OCI-LY7 (cell line): ENCODE results near the gene FN3KRP. TPM values are rescaled to one million over a fixed set of nuclear protein-coding genes. Genes with fewer than 3 reads are reported as not detected.

Source experiments
- BruUV-seq: library from RNA; stranded (reverse); fragments of 400-500 nt; replicated peaks from 2 replicates; lab custom pipeline; 2021; lab: Mats Ljungman, UMichigan
- CTCF ChIA-PET: fragments of 300-600 bp; sonication (Branson Sonifier 250); formaldehyde crosslinking; loops from one replicate; lab custom pipeline; 2022; ENCODE audit warnings: antibody characterized with exemption; ENCODE audit not compliant: unreplicated experiment; lab: Charles Lee
- POLR2A ChIA-PET: fragments of 300-600 bp; sonication (Branson Sonifier 250); formaldehyde crosslinking; loops from one replicate; lab custom pipeline; 2022; ENCODE audit warnings: antibody characterized with exemption; lab: Charles Lee
- DNase-seq: peaks from one replicate; pipeline ENCODE4 v3.0.0-alpha.2; 2015; ENCODE audit warnings: low spot score
- H2AFZ ChIP-seq: fragments of 200-600 bp; sonication (generic), shearing (Covaris generic); 2 replicates; pipeline ENCODE4 v1.6.1; 2014; ENCODE audit warnings: mild to moderate bottlenecking, antibody characterized with exemption, low read length, moderate library complexity
- H3K27ac ChIP-seq: fragments of 200-600 bp; sonication (generic); 2 replicates; pipeline ENCODE4 v1.5.1; 2014; ENCODE audit warnings: mixed run types, low read depth, mild to moderate bottlenecking, moderate library complexity, low read length, inconsistent platforms; ENCODE audit not compliant: poor library complexity, severe bottlenecking
- H3K36me3 ChIP-seq: fragments of 200-600 bp; sonication (generic); 2 replicates; pipeline ENCODE4 v1.6.1; 2014; ENCODE audit warnings: mild to moderate bottlenecking, antibody characterized with exemption, low read length, moderate library complexity, mixed read lengths; ENCODE audit not compliant: insufficient read depth
- H3K4me1 ChIP-seq: fragments of 200-600 bp; sonication (generic); 2 replicates; pipeline ENCODE4 v1.5.1; 2014; ENCODE audit warnings: mild to moderate bottlenecking, low read length; ENCODE audit not compliant: insufficient read depth, poor library complexity, severe bottlenecking
- H3K4me2 ChIP-seq: fragments of 200-600 bp; sonication (generic); 2 replicates; pipeline ENCODE4 v1.6.1; 2014; ENCODE audit warnings: mild to moderate bottlenecking, low read length
- H3K4me3 ChIP-seq: fragments of 200-600 bp; sonication (generic); 2 replicates; pipeline ENCODE4 v1.5.1; 2014; ENCODE audit warnings: mild to moderate bottlenecking, low read depth, low read length; ENCODE audit not compliant: poor library complexity, severe bottlenecking
- H3K79me2 ChIP-seq: fragments of 200-600 bp; sonication (generic); 2 replicates; pipeline ENCODE4 v1.6.1; 2016; ENCODE audit warnings: low read depth, mild to moderate bottlenecking, low read length, moderate library complexity, mixed read lengths; ENCODE audit not compliant: insufficient read depth
- H3K9me2 ChIP-seq: fragments of 200-600 bp; sonication (generic); 2 replicates; pipeline ENCODE4 v1.6.1; 2016; ENCODE audit warnings: mild to moderate bottlenecking, low read length, mixed read lengths; ENCODE audit not compliant: insufficient read depth
- H3K9me3 ChIP-seq: fragments of 200-600 bp; sonication (generic); 2 replicates; pipeline ENCODE4 v1.6.1; 2014; ENCODE audit warnings: mild to moderate bottlenecking, mixed run types, low read length, mixed read lengths
- H4K20me1 ChIP-seq: fragments of 200-600 bp; sonication (generic); 2 replicates; pipeline ENCODE4 v1.6.1; 2014; ENCODE audit warnings: mild to moderate bottlenecking, antibody characterized with exemption, low read length, moderate library complexity, mixed read lengths; ENCODE audit not compliant: insufficient read depth
- CTCF ChIP-seq: fragments of 200-600 bp; sonication (generic); conservative IDR thresholded peaks from 2 replicates; pipeline ENCODE4 v1.5.1; 2014; ENCODE audit warnings: mild to moderate bottlenecking, antibody characterized with exemption, low read length, moderate library complexity, mixed read lengths
- EZH2phosphoT487 ChIP-seq: fragments of 200-600 bp; sonication (generic); IDR thresholded peaks from 2 replicates; pipeline ENCODE4 v1.6.1; 2018; ENCODE audit warnings: low read depth, borderline replicate concordance, mild to moderate bottlenecking, mixed run types, antibody characterized with exemption, low read length, moderate library complexity, mixed read lengths
- intact Hi-C: fragments of 100-400 bp; cut with micrococcal nuclease; formaldehyde crosslinking; loops from one replicate; pipeline ENCODE4 v1.10.0; 2022; ENCODE audit not compliant: unreplicated experiment
- total RNA-seq, 2 experiments: library from RNA; depleted of rRNA in 1 of 2; stranded (reverse); fragments of >200 nt in 1 of 2; shearing (Covaris generic) in 1 of 2; gene quantifications; 2 replicates each; pipeline ENCODE4 v1.2.3, GENCODE V29; 2014 to 2022

Gene FN3KRP
- total RNA-seq, 2 experiments from 2014 or later, result 52.1 to 91.8 TPM

DNA sequence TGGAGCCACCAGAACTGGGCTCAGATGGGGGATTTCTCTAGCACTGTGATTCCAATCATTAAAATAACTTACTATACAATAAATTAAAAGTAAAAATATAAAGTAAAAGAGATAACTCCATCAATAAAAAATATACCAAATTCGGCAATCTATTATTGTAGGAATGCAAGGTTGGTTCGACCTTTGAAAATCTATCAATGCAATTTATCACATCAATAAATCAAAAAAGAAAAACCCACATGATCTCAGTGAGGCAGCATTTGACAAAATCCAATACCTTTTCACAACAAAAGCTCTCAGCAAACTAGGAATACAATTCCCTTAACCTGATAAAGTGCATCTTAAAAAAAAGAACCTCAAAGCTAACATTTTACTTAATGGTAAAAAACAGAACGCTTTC lies 35.0 kb upstream of the FN3KRP start:
- no peaks in the 10 kb centered on the region for H4K20me1 ChIP-seq
- DNase-seq, result no peak
- H3K4me1 ChIP-seq, result peaks cover 34% of the 10 kb centered on the region
- no peak overlapping the region for H3K4me3 ChIP-seq
- CTCF ChIA-PET, result no interaction called here
- POLR2A ChIA-PET, result interaction anchor here (0.6 to 1.0 kb wide), 4 partner anchors 26 to 521 kb away, joined by 3 to 7 read pairs (median 4); no protein-coding TSS in a partner anchor
- H3K36me3 ChIP-seq, result peaks cover 4% of the 10 kb centered on the region; the same call in 1 of the 2 replicates
- intact Hi-C loops, result no loop called here
- TF ChIP-seq CTCF (no peak), EZH2phosphoT487 (no peak)
- H3K4me2 ChIP-seq, result no peak overlapping the region
- H3K79me2 ChIP-seq, result no peaks in the 10 kb centered on the region
- BruUV-seq, result no TSS peak
- H3K9me3 ChIP-seq, result peaks cover 22% of the 10 kb centered on the region
- no peak overlapping the region for H3K27ac ChIP-seq
- H3K9me2 ChIP-seq, result no peaks in the 10 kb centered on the region
- no peak overlapping the region for H2AFZ ChIP-seq

DNA sequence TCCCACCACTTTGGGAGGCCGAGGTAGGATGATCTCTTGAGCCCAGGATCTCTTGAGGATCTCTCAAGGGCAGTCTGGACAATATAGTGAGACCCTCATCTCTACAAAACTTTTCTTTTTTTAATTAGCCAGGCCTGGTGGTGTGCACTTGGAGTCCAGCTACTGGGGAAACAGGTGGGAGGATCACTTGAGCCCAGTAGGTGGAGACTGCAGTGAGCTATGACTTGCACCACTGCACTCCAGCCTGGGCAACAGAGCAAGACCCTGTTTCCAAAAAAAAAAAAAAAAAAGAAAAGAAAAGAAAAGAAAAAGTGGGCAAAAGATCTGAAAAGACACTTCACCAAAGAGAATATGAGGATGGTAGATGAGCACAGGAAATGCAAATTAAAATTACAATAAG lies 33.0 kb upstream of the FN3KRP start:
- BruUV-seq, result no TSS peak
- DNase-seq, result no peak
- Histone ChIP-seq H4K20me1 (no peaks in the 10 kb centered on the region), H3K79me2 (no peaks in the 10 kb centered on the region), H3K4me3 (no peak overlapping the region), H3K27ac (no peak overlapping the region), H3K9me3 (peaks cover 22% of the 10 kb centered on the region), H3K4me2 (no peak overlapping the region), H3K4me1 (peaks cover 16% of the 10 kb centered on the region), H3K9me2 (no peaks in the 10 kb centered on the region), H2AFZ (no peak overlapping the region), H3K36me3 (peaks cover 4% of the 10 kb centered on the region; the same call in 1 of the 2 replicates)
- TF ChIP-seq EZH2phosphoT487 (no peak), CTCF (no peak)
- ChIA-PET POLR2A (interaction anchor here (0.7 kb wide), 1 partner anchor 542 kb away, joined by 3 read pairs; no protein-coding TSS in a partner anchor), CTCF (no interaction called here)
- intact Hi-C loops, result no loop called here

DNA sequence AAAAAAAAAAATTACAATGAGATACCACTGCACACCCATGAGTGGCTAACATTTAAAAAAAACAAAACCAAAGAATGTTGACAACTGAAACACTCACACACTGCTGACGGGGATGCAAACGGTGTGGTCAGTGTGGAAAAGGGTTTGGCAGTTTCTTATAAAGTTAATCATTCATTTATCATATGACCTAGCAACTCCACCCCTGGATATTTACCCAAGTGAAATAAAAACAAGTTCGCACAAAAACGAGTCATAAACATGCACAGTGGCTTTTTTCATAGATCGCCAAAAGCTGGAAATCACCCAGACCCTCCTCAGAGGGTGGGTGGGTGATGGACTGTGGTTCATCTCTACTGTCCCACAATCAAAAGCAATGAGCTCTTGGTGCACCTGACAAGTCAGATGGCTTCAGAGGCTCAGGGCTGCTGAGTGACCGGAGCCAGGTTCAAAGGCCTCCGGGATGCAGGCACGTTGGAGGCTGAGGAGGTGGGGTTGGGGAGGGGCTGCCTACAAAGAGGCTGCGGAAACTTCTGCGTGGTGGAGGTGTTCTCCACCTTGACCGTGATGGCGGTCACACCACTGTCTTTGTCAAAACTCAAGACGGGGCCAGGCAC lies 32.2 kb upstream of the FN3KRP start:
- no peak overlapping the region for H3K4me2 ChIP-seq
- CTCF ChIA-PET, result interaction anchor here (0.6 kb wide), 1 partner anchor 8 kb away, joined by 3 read pairs; no protein-coding TSS in a partner anchor
- intact Hi-C loops, result no loop called here

More for the DNA sequence above, 32.2 kb upstream of the FN3KRP start:
- TF ChIP-seq EZH2phosphoT487 (no peak), CTCF (no peak)
- Histone ChIP-seq H3K9me2 (no peaks in the 10 kb centered on the region), H3K4me1 (peaks cover 10% of the 10 kb centered on the region), H3K79me2 (no peaks in the 10 kb centered on the region), H3K27ac (no peak overlapping the region), H2AFZ (no peak overlapping the region), H4K20me1 (no peaks in the 10 kb centered on the region), H3K4me3 (no peak overlapping the region), H3K36me3 (peaks cover 4% of the 10 kb centered on the region; the same call in 1 of the 2 replicates), H3K9me3 (peaks cover 22% of the 10 kb centered on the region)
- POLR2A ChIA-PET, result interaction anchor here (0.7 kb wide), 1 partner anchor 56 kb away, joined by 3 read pairs; no protein-coding TSS in a partner anchor
- BruUV-seq, result no TSS peak
- no peak for DNase-seq
